ENCODE measurements around the gene SIRT7.

DNA sequence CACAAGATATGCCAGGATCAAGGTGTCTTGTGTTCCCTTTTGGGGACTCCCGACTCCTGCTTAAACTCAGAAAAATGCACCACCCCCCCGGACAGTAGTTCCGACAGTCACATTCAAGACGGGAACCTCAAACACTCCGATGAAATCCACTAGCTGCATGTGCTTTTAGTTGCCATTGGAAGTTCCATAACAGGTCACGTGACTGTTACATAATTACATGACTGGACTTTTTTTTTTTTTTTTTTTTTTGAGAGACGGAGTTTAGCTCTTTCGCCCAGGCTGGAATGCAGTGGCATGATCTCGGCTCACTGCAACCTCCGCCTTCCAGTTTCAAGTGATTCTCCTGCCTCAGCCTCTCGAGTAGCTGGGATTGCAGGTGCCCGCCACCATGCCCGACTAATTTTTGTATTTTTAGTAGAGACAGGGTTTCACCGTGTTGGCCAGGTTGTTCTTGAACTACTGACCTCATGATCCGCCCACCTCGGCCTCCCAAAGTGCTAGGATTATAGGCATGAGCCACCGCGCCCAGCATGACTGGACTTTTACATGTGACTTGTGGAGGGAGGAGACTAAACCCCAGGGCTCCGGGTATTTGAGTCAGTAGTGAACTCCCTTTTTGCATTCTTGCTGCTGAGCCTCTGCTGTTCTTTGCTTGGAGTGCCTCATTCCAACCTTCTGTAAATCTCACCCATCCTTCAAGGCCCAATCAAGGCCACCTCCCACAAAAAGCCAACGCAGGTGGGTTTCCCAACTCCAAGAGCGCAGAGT is 1.6 kb downstream of the SIRT7 start:
- TF ChIP-seq, protein P1, sequence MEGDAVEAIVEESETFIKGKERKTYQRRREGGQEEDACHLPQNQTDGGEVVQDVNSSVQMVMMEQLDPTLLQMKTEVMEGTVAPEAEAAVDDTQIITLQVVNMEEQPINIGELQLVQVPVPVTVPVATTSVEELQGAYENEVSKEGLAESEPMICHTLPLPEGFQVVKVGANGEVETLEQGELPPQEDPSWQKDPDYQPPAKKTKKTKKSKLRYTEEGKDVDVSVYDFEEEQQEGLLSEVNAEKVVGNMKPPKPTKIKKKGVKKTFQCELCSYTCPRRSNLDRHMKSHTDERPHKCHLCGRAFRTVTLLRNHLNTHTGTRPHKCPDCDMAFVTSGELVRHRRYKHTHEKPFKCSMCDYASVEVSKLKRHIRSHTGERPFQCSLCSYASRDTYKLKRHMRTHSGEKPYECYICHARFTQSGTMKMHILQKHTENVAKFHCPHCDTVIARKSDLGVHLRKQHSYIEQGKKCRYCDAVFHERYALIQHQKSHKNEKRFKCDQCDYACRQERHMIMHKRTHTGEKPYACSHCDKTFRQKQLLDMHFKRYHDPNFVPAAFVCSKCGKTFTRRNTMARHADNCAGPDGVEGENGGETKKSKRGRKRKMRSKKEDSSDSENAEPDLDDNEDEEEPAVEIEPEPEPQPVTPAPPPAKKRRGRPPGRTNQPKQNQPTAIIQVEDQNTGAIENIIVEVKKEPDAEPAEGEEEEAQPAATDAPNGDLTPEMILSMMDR (conservative IDR thresholded peaks at IDR 0.05; ENCODE audit: low read length): no peak
- TF ChIP-seq EZH2phosphoT487 (IDR thresholded peaks at IDR 0.05; ENCODE audit: borderline replicate concordance, low read depth, low read length): no peak
